SJCRH30 (cell line): ENCODE data around the gene MYOG. TPM values are rescaled to one million over a fixed set of nuclear protein-coding genes. Genes with fewer than 3 reads are reported as not detected.
A peak's percentile ranks its signal among the peaks of the same experiment; 100 is the strongest.

Source experiments
- DNase-seq, 2 experiments: peaks; one replicate each; pipeline ENCODE4 v3.0.0-alpha.2; 2015 to 2020
- H3K27ac ChIP-seq: fragments of 250-450 bp; sonication (Bioruptor Pico); 2 replicates; pipeline ENCODE4 v1.5.1; 2020; ENCODE audit warnings: mild to moderate bottlenecking, moderate library complexity
- H3K27me3 ChIP-seq: fragments of 250-450 bp; sonication (Bioruptor Pico); 2 replicates; pipeline ENCODE4 v1.5.1; 2020; ENCODE audit warnings: mild to moderate bottlenecking, moderate library complexity
- H3K36me3 ChIP-seq: fragments of 250-450 bp; sonication (Bioruptor Pico); 2 replicates; pipeline ENCODE4 v1.5.1; 2020; ENCODE audit warnings: mild to moderate bottlenecking, moderate library complexity
- H3K4me1 ChIP-seq: fragments of 250-450 bp; sonication (Bioruptor Pico); 2 replicates; pipeline ENCODE4 v1.5.1; 2020; ENCODE audit warnings: mild to moderate bottlenecking, moderate library complexity
- H3K4me3 ChIP-seq: fragments of 250-450 bp; sonication (Bioruptor Pico); 2 replicates; pipeline ENCODE4 v1.5.1; 2020; ENCODE audit warnings: mild to moderate bottlenecking, moderate library complexity
- H3K9me3 ChIP-seq: fragments of 250-450 bp; sonication (Bioruptor Pico); replicated peaks from 2 replicates; pipeline ENCODE4 v1.5.1; 2020; ENCODE audit warnings: mild to moderate bottlenecking, moderate library complexity
- total RNA-seq: library from RNA; depleted of rRNA; stranded (reverse); fragments of >200 nt; shearing (Covaris generic); gene quantifications from 2 replicates; pipeline ENCODE4 v1.2.3, GENCODE V29; 2014

MYOG gene
- total RNA-seq, 1 experiment from 2014 or later, result 525 TPM

- Histone ChIP-seq H3K4me3 (no peak overlapping the region), H3K27ac (no peak overlapping the region), H3K36me3 (no peaks in the 10 kb centered on the region), H3K9me3 (peaks cover 17% of the 10 kb centered on the region), H3K4me1 (no peaks in the 10 kb centered on the region), H3K27me3 (no peaks in the 10 kb centered on the region)
- DNase-seq, result no peak
Observed at GRCh38 chr1:203101813-203102634, 16.2 kb upstream of the MYOG start.

- Histone ChIP-seq H3K36me3 (no peaks in the 10 kb centered on the region), H3K4me1 (no peaks in the 10 kb centered on the region), H3K27ac (no peak overlapping the region), H3K9me3 (peaks cover 24% of the 10 kb centered on the region), H3K4me3 (no peak overlapping the region), H3K27me3 (no peaks in the 10 kb centered on the region)
- no peak for DNase-seq
Observed at GRCh38 chr1:203100516-203100869, 14.7 kb upstream of the MYOG start.

GRCh38 chr1:203099805-203100515, 14.1 kb upstream of the MYOG start:
- no peaks in the 10 kb centered on the region for H3K36me3 ChIP-seq
- H3K27ac ChIP-seq, result no peak overlapping the region
- no peaks in the 10 kb centered on the region for H3K4me1 ChIP-seq
- H3K9me3 ChIP-seq, result peaks cover 23% of the 10 kb centered on the region
- H3K27me3 ChIP-seq, result no peaks in the 10 kb centered on the region
- no peak for DNase-seq
- H3K4me3 ChIP-seq, result no peak overlapping the region

GRCh38 chr1:203098914-203099520, 13.2 kb upstream of the MYOG start:
- Histone ChIP-seq H3K27me3 (no peaks in the 10 kb centered on the region), H3K36me3 (no peaks in the 10 kb centered on the region), H3K4me3 (no peak overlapping the region), H3K9me3 (peaks cover 25% of the 10 kb centered on the region), H3K4me1 (no peaks in the 10 kb centered on the region), H3K27ac (no peak overlapping the region)
- no peak for DNase-seq

GRCh38 chr1:203098445-203098844, 12.6 kb upstream of the MYOG start:
- no peak overlapping the region for H3K4me3 ChIP-seq
- H3K27ac ChIP-seq, result no peak overlapping the region
- no peaks in the 10 kb centered on the region for H3K27me3 ChIP-seq
- H3K36me3 ChIP-seq, result no peaks in the 10 kb centered on the region
- H3K9me3 ChIP-seq, result peaks cover 29% of the 10 kb centered on the region
- DNase-seq, result no peak
- H3K4me1 ChIP-seq, result no peaks in the 10 kb centered on the region

GRCh38 chr1:203097001-203097400, 11.2 kb upstream of the MYOG start:
- no peak for DNase-seq
- Histone ChIP-seq H3K9me3 (peaks cover 37% of the 10 kb centered on the region), H3K27ac (no peak overlapping the region), H3K4me1 (peaks cover 9% of the 10 kb centered on the region), H3K27me3 (no peaks in the 10 kb centered on the region), H3K4me3 (no peak overlapping the region), H3K36me3 (no peaks in the 10 kb centered on the region)

- Histone ChIP-seq H3K4me1 (peaks cover 13% of the 10 kb centered on the region), H3K36me3 (no peaks in the 10 kb centered on the region), H3K27ac (no peak overlapping the region), H3K9me3 (peaks cover 33% of the 10 kb centered on the region), H3K4me3 (no peak overlapping the region), H3K27me3 (no peaks in the 10 kb centered on the region)
- no peak for DNase-seq
Observed at GRCh38 chr1:203096566-203096965, 10.8 kb upstream of the MYOG start.

GRCh38 chr1:203095061-203095690, 9.4 kb upstream of the MYOG start:
- Histone ChIP-seq H3K4me3 (no peak overlapping the region), H3K36me3 (no peaks in the 10 kb centered on the region), H3K9me3 (peaks cover 31% of the 10 kb centered on the region), H3K4me1 (peaks cover 26% of the 10 kb centered on the region), H3K27me3 (no peaks in the 10 kb centered on the region), H3K27ac (no peak overlapping the region)
- no peak for DNase-seq

- no peak for DNase-seq
- Histone ChIP-seq H3K27me3 (no peaks in the 10 kb centered on the region), H3K9me3 (peaks cover 31% of the 10 kb centered on the region), H3K4me1 (peaks cover 36% of the 10 kb centered on the region), H3K36me3 (no peaks in the 10 kb centered on the region), H3K27ac (no peak overlapping the region), H3K4me3 (no peak overlapping the region)
Observed at GRCh38 chr1:203093754-203094410, 8.1 kb upstream of the MYOG start.

- no peaks in the 10 kb centered on the region for H3K36me3 ChIP-seq
Observed at GRCh38 chr1:203091761-203092330, 6.0 kb upstream of the MYOG start.

GRCh38 chr1:203091199-203091477, 5.3 kb upstream of the MYOG start:
- Histone ChIP-seq H3K27ac (peak overlapping the region; percentile 96), H3K4me3 (no peak overlapping the region), H3K27me3 (no peaks in the 10 kb centered on the region), H3K4me1 (peaks cover 60% of the 10 kb centered on the region), H3K36me3 (no peaks in the 10 kb centered on the region), H3K9me3 (peaks cover 29% of the 10 kb centered on the region)
- DNase-seq, result no peak

More at GRCh38 chr1:203091761-203092330, 6.0 kb upstream of the MYOG start:
- peak overlapping the region; percentile 96 for H3K27ac ChIP-seq
- H3K4me3 ChIP-seq, result no peak overlapping the region
- peak; percentile 87 to 90 for DNase-seq
- H3K4me1 ChIP-seq, result peaks cover 54% of the 10 kb centered on the region
- H3K27me3 ChIP-seq, result no peaks in the 10 kb centered on the region
- H3K9me3 ChIP-seq, result peaks cover 31% of the 10 kb centered on the region

GRCh38 chr1:203090421-203091198, 4.8 kb upstream of the MYOG start:
- Histone ChIP-seq H3K36me3 (no peaks in the 10 kb centered on the region), H3K4me3 (no peak overlapping the region), H3K9me3 (peaks cover 24% of the 10 kb centered on the region), H3K27me3 (no peaks in the 10 kb centered on the region), H3K27ac (peak overlapping the region; percentile 96), H3K4me1 (peaks cover 60% of the 10 kb centered on the region)
- DNase-seq, result peak; percentile 82 to 85

GRCh38 chr1:203089651-203090045, 3.8 kb upstream of the MYOG start:
- Histone ChIP-seq H3K27me3 (no peaks in the 10 kb centered on the region), H3K4me3 (no peak overlapping the region), H3K36me3 (peaks cover 3% of the 10 kb centered on the region), H3K4me1 (peaks cover 60% of the 10 kb centered on the region), H3K27ac (peak overlapping the region; percentile 96), H3K9me3 (peaks cover 16% of the 10 kb centered on the region)
- DNase-seq, result peak; percentile 100
